GM18499 (cell line): ENCODE data around the gene PAK2.
"Not testable (repeated sequence)": the region's sequence is repeated elsewhere in the genome, so short reads cannot be mapped to it uniquely, and the experiment has no call there.

Source experiments
- ATAC-seq: cut with Tn5 transposase; IDR thresholded peaks from one replicate; pipeline ENCODE4 v1.9.1; 2021; ENCODE audit warnings: moderate number of reproducible peaks; ENCODE audit not compliant: insufficient read depth, unreplicated experiment

Gene PAK2

DNA sequence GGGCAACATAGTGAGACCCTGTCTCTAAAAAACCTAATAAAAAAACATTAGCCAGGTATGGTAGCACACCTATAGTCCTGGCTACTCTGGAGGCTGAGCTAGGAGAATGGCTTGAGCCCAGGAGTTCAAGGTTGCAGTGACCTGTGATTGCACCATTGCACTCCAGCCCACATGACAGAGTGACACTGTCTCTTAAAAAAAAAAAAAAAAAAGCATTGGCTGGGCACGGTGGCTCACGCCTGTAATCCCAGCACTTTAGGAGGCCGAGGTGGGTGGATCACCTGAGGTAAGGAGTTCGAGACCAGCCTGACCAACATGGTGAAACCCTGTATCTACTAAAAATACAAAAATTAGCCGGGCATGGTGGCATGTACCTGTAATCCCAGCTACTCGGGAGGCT, 99.7 kb downstream of the PAK2 start:
- ATAC-seq: not testable (repeated sequence)

DNA sequence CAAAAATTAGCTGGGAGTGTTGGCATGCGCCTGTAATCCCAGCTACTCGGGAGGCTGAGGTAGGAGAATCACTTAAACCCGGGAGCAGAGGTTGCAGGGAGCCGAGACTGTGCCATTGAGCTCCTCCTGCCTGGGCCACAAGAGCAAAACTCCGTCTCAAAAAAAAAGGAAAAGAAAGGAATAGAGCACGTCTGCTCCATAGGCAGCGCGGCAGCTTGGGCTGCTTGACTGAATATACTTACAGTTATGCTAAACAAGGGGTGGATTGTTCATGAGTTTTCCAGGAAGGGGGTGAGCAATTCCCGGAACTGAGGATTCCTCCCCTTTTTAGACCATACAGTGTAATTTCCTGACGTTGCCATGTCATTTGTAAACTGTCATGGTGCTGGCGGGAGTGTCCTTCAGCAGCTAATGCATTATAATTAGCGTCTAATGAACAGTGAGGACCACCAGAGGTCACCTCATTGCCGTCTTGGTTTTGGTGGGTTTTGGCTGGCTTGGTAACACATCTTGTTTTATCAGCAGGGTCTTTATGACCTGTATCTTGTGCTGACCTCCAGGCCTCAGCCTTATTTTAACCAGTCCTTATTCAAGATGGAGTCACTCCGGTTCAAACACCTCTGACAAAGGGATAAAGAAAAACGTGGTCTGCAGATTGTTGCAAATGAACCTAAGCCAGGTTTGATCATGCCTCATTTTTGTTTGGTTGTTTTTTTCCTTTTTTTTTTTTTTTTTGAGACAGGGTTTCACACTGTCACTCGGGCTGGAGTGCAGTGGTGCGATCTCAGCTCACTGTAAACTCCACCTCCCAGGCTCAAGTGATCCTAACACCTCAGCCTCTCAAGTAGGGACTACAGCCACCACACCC, 103.1 kb downstream of the PAK2 start:
- ATAC-seq: no peak

DNA sequence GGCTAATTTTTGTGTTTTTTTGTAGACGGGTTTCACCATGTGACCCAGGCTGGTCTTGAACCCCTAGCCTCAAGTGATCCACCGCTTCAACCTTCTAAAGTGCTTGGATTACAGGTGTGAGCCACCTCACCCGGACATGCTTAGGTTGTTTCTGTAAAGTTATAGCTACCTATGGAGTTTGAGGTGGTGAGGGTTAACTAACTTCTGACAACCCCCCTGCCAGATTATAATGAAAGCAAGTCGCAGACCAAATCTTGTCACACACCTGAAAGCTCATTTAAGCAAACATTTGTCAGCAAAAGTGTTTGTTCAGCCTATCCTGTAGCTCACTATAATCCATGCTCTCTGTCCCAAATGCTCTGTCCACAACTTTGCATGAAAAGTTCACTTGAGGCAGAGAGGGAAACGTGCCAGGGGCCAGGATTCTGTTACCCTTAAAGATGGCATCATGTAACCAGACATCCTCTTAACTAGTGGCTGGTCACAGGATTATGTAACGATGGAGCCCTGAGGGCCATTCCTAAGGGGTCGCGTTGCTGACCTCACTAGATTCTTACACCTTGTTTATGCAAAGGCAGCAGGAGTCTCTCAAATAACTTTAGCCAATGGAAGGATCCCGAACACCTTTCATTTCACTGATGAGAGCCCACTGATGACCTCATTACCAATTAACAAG, 103.9 kb downstream of the PAK2 start:
- ATAC-seq: no peak

- not testable (repeated sequence) for ATAC-seq
These were observed 104.9 kb downstream of the PAK2 start for GRCh38 chr3:196844235-196845219.

DNA sequence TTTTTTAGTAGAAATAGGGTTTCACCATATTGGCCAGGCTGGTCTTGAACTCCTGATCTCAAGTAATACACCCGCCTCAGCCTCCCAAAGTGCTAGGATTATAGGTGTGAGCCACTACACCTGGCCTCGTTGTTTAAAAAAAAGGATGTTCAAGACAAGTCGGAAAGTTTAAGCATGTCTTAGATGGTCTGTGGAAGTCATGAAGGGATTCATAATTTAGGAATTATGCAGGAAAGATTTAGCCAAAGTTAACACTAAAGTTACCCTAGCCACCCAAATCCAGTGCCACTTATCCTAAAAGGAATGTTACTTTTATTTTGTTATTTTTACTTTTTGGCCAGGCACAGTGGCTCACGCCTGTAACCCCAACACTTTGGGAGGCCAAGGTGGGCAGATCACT, 108.7 kb downstream of the PAK2 start:
- not testable (repeated sequence) for ATAC-seq

- ATAC-seq: no peak
These were observed 109.6 kb downstream of the PAK2 start for GRCh38 chr3:196849180-196849741.

DNA sequence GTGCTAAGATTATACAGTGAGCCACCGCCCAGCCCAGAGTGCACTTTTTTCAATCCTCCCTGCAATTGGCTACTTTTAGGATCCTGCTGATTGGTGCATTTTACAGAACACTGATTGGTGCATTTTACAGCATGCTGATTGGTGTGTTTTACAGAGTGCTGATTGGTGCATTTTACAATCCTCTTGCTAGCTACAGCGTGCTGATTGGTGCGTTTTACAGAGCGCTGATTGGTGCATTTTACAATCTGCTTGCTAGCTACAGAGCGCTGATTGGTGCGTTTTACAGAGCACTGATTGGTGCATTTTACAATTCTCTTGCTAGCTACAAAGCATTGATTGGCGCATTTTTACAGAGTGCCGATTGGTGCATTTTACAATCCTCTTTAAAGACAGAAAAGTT, 123.3 kb downstream of the PAK2 start:
- ATAC-seq: not testable (repeated sequence)

DNA sequence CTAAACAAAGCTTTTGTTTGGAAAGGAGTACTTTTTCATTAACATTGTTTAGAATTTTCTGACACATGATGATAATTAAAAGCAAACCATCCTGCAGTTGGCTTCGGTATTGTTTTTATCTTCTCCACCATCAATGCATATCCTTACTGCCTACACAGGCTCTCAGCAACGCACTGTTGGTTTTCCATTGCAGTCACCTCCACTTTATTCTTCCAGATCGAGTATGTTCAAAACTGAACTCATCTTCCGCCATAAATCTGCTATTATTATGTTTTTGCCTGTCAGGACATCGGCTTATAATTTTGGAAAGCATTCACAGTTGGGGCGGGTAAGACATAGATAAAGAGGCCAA, 127.5 kb downstream of the PAK2 start:
- no peak for ATAC-seq

DNA sequence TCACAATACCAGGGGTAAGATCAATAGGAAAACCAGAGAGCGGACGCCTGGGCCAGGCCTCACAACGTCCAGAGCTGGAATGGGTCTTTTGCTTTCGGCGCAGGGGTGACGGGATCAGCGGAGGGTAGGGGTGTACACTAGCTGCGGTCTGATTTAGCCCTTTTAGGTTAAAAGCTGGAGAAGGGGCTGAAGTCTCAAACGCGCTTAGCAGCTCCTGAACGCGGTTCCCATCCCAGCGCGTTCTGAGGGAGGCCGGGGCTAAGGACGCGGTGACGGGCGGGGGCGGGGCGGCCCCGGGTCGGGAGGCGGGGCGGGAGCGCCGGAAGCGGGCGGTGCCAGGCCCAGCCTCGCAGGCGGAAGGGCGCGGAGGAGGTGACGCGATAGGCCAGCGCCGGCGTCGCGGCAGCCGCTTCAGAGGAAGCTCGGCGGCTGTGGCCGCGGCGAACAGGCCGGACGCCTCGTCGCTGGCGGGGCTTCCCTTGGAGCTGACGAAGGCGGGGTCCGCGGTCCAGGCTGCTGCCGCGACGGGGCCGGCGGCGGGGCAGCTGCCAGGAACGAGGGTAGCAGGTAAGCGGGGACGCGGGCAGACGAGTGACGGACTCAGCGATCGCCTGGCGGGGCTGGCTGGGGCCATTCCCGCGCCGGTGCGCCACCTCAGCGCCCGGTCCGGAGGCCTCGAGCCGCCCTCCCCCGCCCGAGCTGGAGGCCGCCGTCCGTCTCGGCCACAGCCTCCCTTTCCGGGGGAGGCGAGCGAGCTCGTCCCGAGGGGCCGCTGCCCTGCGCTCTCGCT, 128.0 kb downstream of the PAK2 start, which contains the start of gene SENP5:
SENP5 (plus strand) TSS at position 414 of the 790 bp plus-strand sequence. CDS start 17,262 bp downstream, outside the sequence.
- ATAC-seq: peak; percentile 46

DNA sequence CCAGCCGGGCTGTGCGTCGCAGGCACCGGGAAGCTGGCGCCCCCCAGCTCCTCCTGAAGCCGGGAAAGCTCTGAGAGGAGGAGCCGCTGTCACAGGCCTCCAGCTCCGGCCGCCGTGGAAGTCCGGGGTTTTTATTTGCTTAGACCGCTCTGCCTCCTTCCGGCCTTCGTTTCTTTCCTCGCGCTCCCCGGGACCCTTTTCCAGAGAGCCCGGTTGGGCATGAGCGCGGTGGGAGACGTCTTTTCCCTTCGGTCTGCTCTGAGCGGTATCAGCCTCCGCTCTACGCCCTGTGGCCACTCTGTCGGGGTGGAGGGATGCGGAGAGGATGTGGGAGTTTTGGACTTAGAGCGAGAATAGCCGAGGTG, 128.6 kb downstream of the PAK2 start:
- ATAC-seq: peak; percentile 10

DNA sequence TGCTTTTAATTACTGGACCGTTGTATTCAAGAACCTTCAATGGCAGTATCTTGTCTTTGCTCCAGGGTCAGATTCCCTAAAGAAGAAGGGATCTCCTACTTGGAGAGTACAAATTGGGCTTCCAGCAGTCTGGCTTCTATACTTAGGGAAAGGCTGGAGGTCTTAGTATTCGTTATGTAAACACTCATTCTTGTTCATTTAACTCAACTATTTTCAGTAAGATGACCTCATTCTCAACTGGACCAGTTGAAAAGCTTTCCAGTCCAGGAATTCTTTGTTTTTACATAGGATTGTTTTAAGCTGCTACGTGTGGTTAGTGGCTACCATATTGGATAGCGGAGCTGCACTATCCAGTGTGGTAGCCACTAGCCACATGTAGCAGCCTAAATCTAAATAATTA, 132.7 kb downstream of the PAK2 start:
- no peak for ATAC-seq

DNA sequence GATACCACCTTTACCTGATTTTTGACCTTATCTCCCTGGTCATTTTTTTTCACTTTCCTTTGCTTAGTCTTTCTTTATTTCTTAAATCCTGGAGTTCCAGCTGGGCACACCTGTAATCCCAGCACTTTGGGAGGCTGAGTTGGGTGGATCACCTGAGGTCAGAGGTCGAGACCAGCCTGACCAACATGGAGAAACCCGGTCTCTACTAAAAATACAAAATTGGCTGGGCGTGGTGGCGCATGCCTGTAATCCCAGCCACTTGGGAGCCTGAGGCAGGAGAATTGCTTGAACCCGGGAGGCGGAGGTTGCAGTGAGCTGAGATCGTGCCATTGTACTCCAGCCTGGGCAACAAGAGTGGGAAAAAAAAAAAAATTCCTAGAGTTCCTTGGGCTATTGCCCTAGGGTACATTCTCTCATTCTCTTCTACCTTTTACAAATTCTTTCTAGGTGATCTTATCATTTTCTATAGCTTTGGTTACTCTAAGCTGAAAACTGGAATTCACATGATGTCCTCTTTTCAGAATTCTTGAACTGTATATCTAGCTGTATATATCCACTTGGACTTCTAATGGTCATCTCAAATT, 134.9 kb downstream of the PAK2 start:
- not testable (repeated sequence) for ATAC-seq

- ATAC-seq: no peak
These were observed 135.6 kb downstream of the PAK2 start for GRCh38 chr3:196875258-196875657.
